Neural cell (in vitro differentiated cells): ENCODE results near the gene BMS1. TPM values are rescaled to one million over a fixed set of nuclear protein-coding genes. Genes with fewer than 3 reads are reported as not detected.

Experiments used
- H2AFZ ChIP-seq: fragments of 200-600, 300-800 bp; sonication (generic), shearing (Covaris generic); 2 replicates; pipeline ENCODE4 v1.6.0; 2014; ENCODE audit warnings: low read depth, mild to moderate bottlenecking, antibody characterized with exemption, low read length, moderate library complexity
- H3F3A ChIP-seq: fragments of 200-600 bp; shearing (Covaris generic); 2 replicates; pipeline ENCODE4 v1.6.1; 2016; ENCODE audit warnings: mild to moderate bottlenecking, moderate library complexity, mixed read lengths, antibody characterized with exemption, low read length; ENCODE audit not compliant: insufficient read depth, poor library complexity, severe bottlenecking
- H3K27ac ChIP-seq: fragments of 200-600, 300-800 bp; sonication (generic), shearing (Covaris generic); 2 replicates; pipeline ENCODE4 v1.5.1; 2014; ENCODE audit warnings: mild to moderate bottlenecking, low read length, moderate library complexity
- H3K27me3 ChIP-seq: fragments of 300-800, 200-600 bp; sonication (generic), shearing (Covaris generic); 2 replicates; pipeline ENCODE4 v1.6.0; 2014; ENCODE audit warnings: mild to moderate bottlenecking, low read depth, low read length, moderate library complexity; ENCODE audit not compliant: insufficient read depth
- H3K36me3 ChIP-seq: fragments of 300-800, 200-600 bp; sonication (generic), shearing (Covaris generic); 2 replicates; pipeline ENCODE4 v1.5.1; 2014; ENCODE audit warnings: mild to moderate bottlenecking, antibody characterized with exemption, low read length, moderate library complexity; ENCODE audit not compliant: insufficient read depth
- H3K4me2 ChIP-seq: fragments of 300-800, 200-600 bp; sonication (generic), shearing (Covaris generic); 2 replicates; pipeline ENCODE4 v1.6.0; 2014; ENCODE audit warnings: mild to moderate bottlenecking, low read length
- H3K4me3 ChIP-seq: fragments of 300-800, 200-600 bp; sonication (generic), shearing (Covaris generic); 2 replicates; pipeline ENCODE4 v1.5.1; 2014; ENCODE audit warnings: mild to moderate bottlenecking, low read length, moderate library complexity
- H3K79me2 ChIP-seq: fragments of 200-600 bp; shearing (Covaris generic); replicated peaks from 2 replicates; pipeline ENCODE4 v1.6.0; 2014; ENCODE audit warnings: mild to moderate bottlenecking, low read length, moderate library complexity; ENCODE audit not compliant: insufficient read depth
- H3K9ac ChIP-seq: fragments of 300-800, 200-600 bp; sonication (generic), shearing (Covaris generic); 2 replicates; pipeline ENCODE4 v1.6.1; 2016; ENCODE audit warnings: mild to moderate bottlenecking, low read length, mixed read lengths
- H3K9me2 ChIP-seq: fragments of 200-600 bp; shearing (Covaris generic); 2 replicates; pipeline ENCODE4 v1.6.1; 2016; ENCODE audit warnings: mild to moderate bottlenecking, low read length, mixed read lengths; ENCODE audit not compliant: insufficient read depth
- H3K9me3 ChIP-seq: fragments of 200-600, 300-800 bp; sonication (generic), shearing (Covaris generic); 2 replicates; pipeline ENCODE4 v1.6.1; 2016; ENCODE audit warnings: mild to moderate bottlenecking, mixed run types, low read length, moderate library complexity, mixed read lengths
- H4K20me1 ChIP-seq: fragments of 200-600 bp; shearing (Covaris generic); 2 replicates; pipeline ENCODE4 v1.6.1; 2016; ENCODE audit warnings: mild to moderate bottlenecking, mixed run types; ENCODE audit not compliant: insufficient read depth
- CTCF ChIP-seq: fragments of 450-650 bp; IDR thresholded peaks from 2 replicates; pipeline ENCODE4 v1.5.1; 2014; ENCODE audit warnings: antibody characterized with exemption, mild to moderate bottlenecking, moderate library complexity; ENCODE audit not compliant: poor library complexity, severe bottlenecking
- EP300 ChIP-seq: fragments of 450-650 bp; conservative IDR thresholded peaks from 2 replicates; pipeline ENCODE4 v1.6.1; 2014; ENCODE audit warnings: antibody characterized with exemption, mild to moderate bottlenecking, moderate library complexity; ENCODE audit not compliant: poor library complexity, severe bottlenecking
- EZH2 ChIP-seq: fragments of 200-600, 300-800 bp; shearing (Covaris generic), sonication (generic); IDR thresholded peaks from 2 replicates; pipeline ENCODE4 v1.6.1; 2014; ENCODE audit warnings: antibody characterized with exemption, low read length, borderline replicate concordance, mild to moderate bottlenecking; ENCODE audit not compliant: insufficient read depth, poor library complexity, severe bottlenecking
- MXI1 ChIP-seq: fragments of 450-650 bp; conservative IDR thresholded peaks from 2 replicates; pipeline ENCODE4 v1.6.1; 2014; ENCODE audit warnings: antibody characterized with exemption, mild to moderate bottlenecking; ENCODE audit not compliant: poor library complexity, severe bottlenecking
- POLR2AphosphoS5 ChIP-seq: IDR thresholded peaks from 2 replicates; pipeline ENCODE4 v1.6.1; 2012
- RAD21 ChIP-seq: fragments of 450-650 bp; conservative IDR thresholded peaks from 2 replicates; pipeline ENCODE4 v1.6.1; 2014; ENCODE audit warnings: antibody characterized with exemption, mild to moderate bottlenecking, moderate library complexity
- SMC3 ChIP-seq: fragments of 450-650 bp; conservative IDR thresholded peaks from 2 replicates; pipeline ENCODE4 v1.6.1; 2014; ENCODE audit warnings: antibody characterized with exemption, mild to moderate bottlenecking, moderate library complexity; ENCODE audit not compliant: poor library complexity
- TAF1 ChIP-seq: IDR thresholded peaks from 2 replicates; pipeline ENCODE4 v1.6.1; 2012; ENCODE audit warnings: low read depth
- polyA plus RNA-seq: library from polyadenylated mRNA; depleted of rRNA; stranded (reverse); fragments of >200 nt; gene quantifications from 2 replicates; pipeline ENCODE4 v1.2.3, GENCODE V29; 2014
- TF ChIP-seq, protein P1 (sequence below): IDR thresholded peaks from 2 replicates; pipeline ENCODE4 v1.6.1; 2012; ENCODE audit warnings: borderline replicate concordance

Gene BMS1
- polyA plus RNA-seq, 1 donor from 2014 or later = 8.5 TPM

DNA sequence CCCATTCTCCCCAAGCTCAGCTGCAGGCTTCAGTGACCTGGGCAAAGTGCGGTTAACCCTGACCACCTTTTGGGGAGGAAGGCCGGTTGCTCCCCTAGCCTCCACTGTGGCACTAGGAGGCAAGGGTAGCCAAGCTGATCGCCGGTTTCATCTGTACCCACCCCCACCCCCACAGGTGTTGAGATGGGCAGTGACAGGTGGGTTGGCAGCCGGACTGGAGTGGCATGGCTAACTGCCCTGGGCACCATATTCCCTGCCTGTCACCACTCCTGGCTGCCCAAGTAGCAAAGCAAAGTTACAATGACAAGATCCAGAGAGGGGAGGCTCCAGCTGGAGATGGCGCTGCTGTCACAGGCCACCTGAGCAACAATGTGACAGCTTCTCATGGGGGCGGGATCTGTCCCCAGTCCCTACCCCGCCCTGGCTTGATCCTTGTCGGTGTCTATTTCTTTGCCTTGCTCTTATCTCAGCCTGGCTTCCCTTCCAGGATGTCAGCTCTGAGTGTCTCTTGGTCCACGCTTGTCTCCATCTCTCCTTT, 27.0 kb upstream of the BMS1 start:
- no peaks in the 10 kb centered on the region for H3F3A ChIP-seq
- no peak overlapping the region for H3K9ac ChIP-seq
- no peak overlapping the region for H3K4me3 ChIP-seq
- H3K27me3 ChIP-seq = peaks cover 54% of the 10 kb centered on the region
- no peak overlapping the region for H3K4me2 ChIP-seq
- H3K79me2 ChIP-seq = no peaks in the 10 kb centered on the region
- H2AFZ ChIP-seq = no peak overlapping the region
- no peak overlapping the region for H3K27ac ChIP-seq
- no peaks in the 10 kb centered on the region for H4K20me1 ChIP-seq
- no peaks in the 10 kb centered on the region for H3K9me3 ChIP-seq
- no peaks in the 10 kb centered on the region for H3K9me2 ChIP-seq
- H3K36me3 ChIP-seq = no peaks in the 10 kb centered on the region
- TF ChIP-seq SMC3 = no peak
- no peak for TF ChIP-seq POLR2AphosphoS5
- TF ChIP-seq, protein P1, sequence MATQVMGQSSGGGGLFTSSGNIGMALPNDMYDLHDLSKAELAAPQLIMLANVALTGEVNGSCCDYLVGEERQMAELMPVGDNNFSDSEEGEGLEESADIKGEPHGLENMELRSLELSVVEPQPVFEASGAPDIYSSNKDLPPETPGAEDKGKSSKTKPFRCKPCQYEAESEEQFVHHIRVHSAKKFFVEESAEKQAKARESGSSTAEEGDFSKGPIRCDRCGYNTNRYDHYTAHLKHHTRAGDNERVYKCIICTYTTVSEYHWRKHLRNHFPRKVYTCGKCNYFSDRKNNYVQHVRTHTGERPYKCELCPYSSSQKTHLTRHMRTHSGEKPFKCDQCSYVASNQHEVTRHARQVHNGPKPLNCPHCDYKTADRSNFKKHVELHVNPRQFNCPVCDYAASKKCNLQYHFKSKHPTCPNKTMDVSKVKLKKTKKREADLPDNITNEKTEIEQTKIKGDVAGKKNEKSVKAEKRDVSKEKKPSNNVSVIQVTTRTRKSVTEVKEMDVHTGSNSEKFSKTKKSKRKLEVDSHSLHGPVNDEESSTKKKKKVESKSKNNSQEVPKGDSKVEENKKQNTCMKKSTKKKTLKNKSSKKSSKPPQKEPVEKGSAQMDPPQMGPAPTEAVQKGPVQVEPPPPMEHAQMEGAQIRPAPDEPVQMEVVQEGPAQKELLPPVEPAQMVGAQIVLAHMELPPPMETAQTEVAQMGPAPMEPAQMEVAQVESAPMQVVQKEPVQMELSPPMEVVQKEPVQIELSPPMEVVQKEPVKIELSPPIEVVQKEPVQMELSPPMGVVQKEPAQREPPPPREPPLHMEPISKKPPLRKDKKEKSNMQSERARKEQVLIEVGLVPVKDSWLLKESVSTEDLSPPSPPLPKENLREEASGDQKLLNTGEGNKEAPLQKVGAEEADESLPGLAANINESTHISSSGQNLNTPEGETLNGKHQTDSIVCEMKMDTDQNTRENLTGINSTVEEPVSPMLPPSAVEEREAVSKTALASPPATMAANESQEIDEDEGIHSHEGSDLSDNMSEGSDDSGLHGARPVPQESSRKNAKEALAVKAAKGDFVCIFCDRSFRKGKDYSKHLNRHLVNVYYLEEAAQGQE = no peak

- Histone ChIP-seq H3K9me3 (no peaks in the 10 kb centered on the region), H3K27me3 (no peaks in the 10 kb centered on the region), H3K36me3 (no peaks in the 10 kb centered on the region), H3K4me2 (no peak overlapping the region), H3K79me2 (no peaks in the 10 kb centered on the region), H3K4me3 (no peak overlapping the region), H3F3A (no peaks in the 10 kb centered on the region), H2AFZ (no peak overlapping the region), H4K20me1 (no peaks in the 10 kb centered on the region), H3K9ac (no peak overlapping the region), H3K27ac (no peak overlapping the region), H3K9me2 (no peaks in the 10 kb centered on the region)
- TF ChIP-seq SMC3 = no peak
- TF ChIP-seq, protein P1 = no peak
- no peak for TF ChIP-seq TAF1
- no peak for TF ChIP-seq CTCF
- no peak for TF ChIP-seq EP300
- TF ChIP-seq MXI1 = no peak
- no peak for TF ChIP-seq RAD21
- TF ChIP-seq EZH2 = no peak
- TF ChIP-seq POLR2AphosphoS5 = no peak
Measured at GRCh38 chr10:42767906-42768305, 14.7 kb upstream of the BMS1 start.
